BJ (cell line): ENCODE measurements around the gene KRTAP5-7. TPM values are rescaled to one million over a fixed set of nuclear protein-coding genes. Genes with fewer than 3 reads are reported as not detected.
"Not testable (repeated sequence)": the region's sequence is repeated elsewhere in the genome, so short reads cannot be mapped to it uniquely, and the experiment has no call there.

Experiments used
- CTCF ChIA-PET: fragments of 350-600 bp; formaldehyde crosslinking; extraction: SDS; loops from one replicate; lab custom pipeline; 2021; ENCODE audit warnings: antibody characterized with exemption, inconsistent platforms; lab: Yijun Ruan, JAX
- POLR2A ChIA-PET: fragments of 300-600 bp; sonication (Branson Sonifier 250); formaldehyde crosslinking; extraction: SDS; loops from one replicate; lab custom pipeline; 2021; ENCODE audit warnings: antibody characterized with exemption; lab: Charles Lee
- DNase-seq: peaks from one replicate; pipeline ENCODE4 v3.0.0-alpha.2; 2011; ENCODE audit warnings: low read depth
- H3K27me3 ChIP-seq: 2 replicates; pipeline ENCODE4 v1.6.0; 2011; ENCODE audit warnings: low read length; ENCODE audit not compliant: control insufficient read depth, insufficient read depth
- H3K36me3 ChIP-seq: 2 replicates; pipeline ENCODE4 v1.5.1; 2011; ENCODE audit warnings: low read length; ENCODE audit not compliant: control insufficient read depth, insufficient read depth
- H3K4me3 ChIP-seq: 2 replicates; pipeline ENCODE4 v1.5.1; 2011; ENCODE audit warnings: low read depth, mild to moderate bottlenecking, control low read depth, low read length
- CTCF ChIP-seq: IDR thresholded peaks from 2 replicates; pipeline ENCODE4 v1.5.1; 2011; ENCODE audit warnings: low read depth, mild to moderate bottlenecking, control low read depth, inconsistent platforms, low read length, moderate library complexity; ENCODE audit not compliant: insufficient read depth
- polyA plus RNA-seq: library from polyadenylated mRNA; depleted of rRNA; stranded (reverse); fragments of >200 nt; gene quantifications from 2 replicates; pipeline ENCODE4 v1.2.3, GENCODE V29; 2011

KRTAP5-7 gene
- polyA plus RNA-seq, 1 experiment, result not detected

- ChIA-PET POLR2A (no interaction called here), CTCF (interaction anchor here (0.7 to 2.9 kb wide), 5 partner anchors 9 to 23 kb away, joined by 3 to 14 read pairs (median 3); no protein-coding TSS in a partner anchor)
- Histone ChIP-seq H3K36me3 (no peaks in the 10 kb centered on the region), H3K4me3 (no peak overlapping the region), H3K27me3 (no peaks in the 10 kb centered on the region; the same call in 1 of the 2 replicates)
- no peak for DNase-seq
- peak; percentile 30 for TF ChIP-seq CTCF
Observed at GRCh38 chr11:71563406-71563805, 36.3 kb downstream of the KRTAP5-7 start.

- POLR2A ChIA-PET, result no interaction called here
- Histone ChIP-seq H3K36me3 (no peaks in the 10 kb centered on the region), H3K4me3 (no peak overlapping the region), H3K27me3 (peaks cover 2% of the 10 kb centered on the region; the same call in 1 of the 2 replicates)
- TF ChIP-seq CTCF, result no peak
- CTCF ChIA-PET, result interaction anchor here (1.1 to 2.9 kb wide), 2 partner anchors 8 to 15 kb away, joined by 4 to 14 read pairs; no protein-coding TSS in a partner anchor
- DNase-seq, result no peak
Observed at GRCh38 chr11:71564430-71564829, 37.4 kb downstream of the KRTAP5-7 start.

GRCh38 chr11:71565263-71565662, 38.2 kb downstream of the KRTAP5-7 start, which contains the start of gene KRTAP5-10:
Gene KRTAP5-10 (plus strand): TSS chr11:71565563. CDS start chr11:71565588, 25 bp downstream.
- no peak for DNase-seq
- CTCF ChIA-PET, result interaction anchor here (2.9 kb wide), 1 partner anchor 14 kb away, joined by 14 read pairs; no protein-coding TSS in a partner anchor
- TF ChIP-seq CTCF, result no peak
- Histone ChIP-seq H3K27me3 (peaks cover 2% of the 10 kb centered on the region; the same call in 1 of the 2 replicates), H3K36me3 (no peaks in the 10 kb centered on the region), H3K4me3 (no peak within 1 kb of the TSS)
- POLR2A ChIA-PET, result no interaction called here

- DNase-seq, result no peak
- CTCF ChIA-PET, result interaction anchor here (1.4 kb wide), 1 partner anchor 13 kb away, joined by 3 read pairs; no protein-coding TSS in a partner anchor
- POLR2A ChIA-PET, result no interaction called here
- no peaks in the 10 kb centered on the region for H3K36me3 ChIP-seq
- no peak for TF ChIP-seq CTCF
- H3K27me3 ChIP-seq, result peaks cover 2% of the 10 kb centered on the region; the same call in 1 of the 2 replicates
- no peak overlapping the region for H3K4me3 ChIP-seq
Observed at GRCh38 chr11:71566081-71566620, 39.1 kb downstream of the KRTAP5-7 start.

- H3K27me3 ChIP-seq, POLR2A ChIA-PET, H3K36me3 ChIP-seq, H3K4me3 ChIP-seq, DNase-seq: not testable (repeated sequence)
- CTCF ChIA-PET, result interaction anchor here (1.4 kb wide), 1 partner anchor 12 kb away, joined by 3 read pairs; no protein-coding TSS in a partner anchor
Observed at GRCh38 chr11:71566626-71567599, 39.8 kb downstream of the KRTAP5-7 start.

- H3K4me3 ChIP-seq, H3K27me3 ChIP-seq, H3K36me3 ChIP-seq, POLR2A ChIA-PET, DNase-seq: not testable (repeated sequence)
- CTCF ChIA-PET, result interaction anchor here (1.4 kb wide), 1 partner anchor 12 kb away, joined by 3 read pairs; no protein-coding TSS in a partner anchor
Observed at GRCh38 chr11:71567633-71568032, 40.6 kb downstream of the KRTAP5-7 start.
